NCI-H187 (cell line): Measurements from ENCODE around the gene PRKG1.

Source experiments
- DNase-seq, 2 experiments: peaks; one replicate each; lab custom pipeline; 2025; lab: John Stamatoyannopoulos, UW

The PRKG1 gene

DNA sequence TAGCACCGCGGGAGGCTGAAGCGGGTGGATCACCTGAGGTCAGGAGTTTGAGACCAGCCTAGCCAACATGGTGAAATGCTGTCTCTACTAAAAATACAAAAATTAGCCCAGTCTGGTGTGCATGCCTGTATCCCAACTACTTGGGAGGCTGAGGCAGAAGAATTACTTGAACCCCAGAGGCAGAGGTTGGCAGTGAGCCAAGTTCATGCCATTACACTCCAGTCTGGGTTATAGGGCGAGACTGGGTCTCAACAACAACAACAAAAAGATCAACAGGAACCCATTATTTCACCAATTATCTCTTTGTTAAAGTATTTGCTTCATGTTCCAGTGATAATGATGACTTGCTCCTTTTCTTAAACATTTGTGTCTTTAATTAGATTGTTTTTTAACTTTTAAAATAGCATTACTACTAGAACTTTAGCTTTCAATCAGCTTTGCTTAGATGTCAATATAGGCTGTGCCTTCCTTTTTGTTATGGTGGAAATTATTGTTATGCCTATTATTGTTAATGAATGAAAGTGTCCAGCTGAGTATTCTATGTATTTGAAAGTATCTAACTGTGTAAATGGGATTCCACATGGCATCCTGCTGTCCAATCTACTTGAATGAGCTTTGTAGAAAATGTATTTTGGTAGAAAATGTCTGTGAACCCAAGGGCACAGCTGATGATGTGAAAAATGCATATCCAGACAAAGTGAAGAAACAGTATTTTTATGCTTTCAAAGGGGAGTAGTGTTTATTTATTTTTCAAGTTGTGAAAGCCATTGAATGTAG lies 686.8 kb downstream of the PRKG1 start:
- DNase-seq = no peak

DNA sequence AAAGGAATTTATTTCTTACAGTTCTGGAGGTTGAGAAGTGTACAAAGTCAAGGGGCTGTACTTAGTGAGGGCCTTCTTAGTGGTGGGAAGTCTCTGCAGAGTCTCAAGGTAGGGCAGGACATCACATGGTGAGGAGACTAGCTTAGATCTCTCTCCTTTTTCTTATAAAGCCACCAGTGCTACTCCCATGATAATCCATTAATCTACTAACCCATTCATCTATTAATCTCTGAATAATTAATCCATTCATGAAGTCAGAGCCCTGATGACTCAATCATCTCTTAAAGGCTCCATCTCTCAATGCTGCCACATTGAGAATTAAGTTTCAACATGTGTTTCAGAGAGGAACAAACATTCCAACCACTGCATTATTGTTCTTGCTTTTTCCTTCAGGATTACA lies 689.5 kb downstream of the PRKG1 start:
- DNase-seq = no peak

DNA sequence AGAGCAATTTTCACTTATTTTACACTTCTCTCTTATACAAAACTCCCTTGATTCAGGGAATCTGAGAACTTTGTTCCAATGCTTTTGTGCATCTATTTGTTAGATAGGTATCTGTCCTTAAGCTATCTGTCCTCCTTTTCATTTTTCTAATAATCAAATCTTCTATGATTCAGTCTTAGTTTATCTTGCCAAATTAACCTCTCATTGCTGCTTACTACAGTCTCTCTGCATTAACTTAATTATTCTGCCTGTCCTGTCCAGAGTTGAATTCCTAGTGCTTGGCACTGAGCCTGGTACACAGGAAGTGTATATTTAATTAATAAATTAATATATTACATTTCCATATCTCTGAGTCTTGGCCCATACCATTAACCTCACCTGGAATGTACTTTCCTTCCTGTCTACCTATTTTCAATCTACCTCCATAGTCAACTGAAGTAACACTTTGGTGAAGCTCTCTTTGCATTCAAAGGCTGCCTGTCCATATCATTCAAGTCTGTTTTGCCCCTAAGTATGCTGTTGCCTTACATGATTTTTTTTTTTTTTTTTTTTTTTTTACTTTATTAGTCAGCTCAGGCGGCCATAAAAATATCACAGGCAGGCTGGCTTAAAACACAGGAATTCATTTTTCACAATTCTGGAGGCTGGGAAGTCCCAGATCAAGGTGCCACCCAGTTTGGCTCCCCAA lies 691.1 kb downstream of the PRKG1 start:
- DNase-seq = no peak

DNA sequence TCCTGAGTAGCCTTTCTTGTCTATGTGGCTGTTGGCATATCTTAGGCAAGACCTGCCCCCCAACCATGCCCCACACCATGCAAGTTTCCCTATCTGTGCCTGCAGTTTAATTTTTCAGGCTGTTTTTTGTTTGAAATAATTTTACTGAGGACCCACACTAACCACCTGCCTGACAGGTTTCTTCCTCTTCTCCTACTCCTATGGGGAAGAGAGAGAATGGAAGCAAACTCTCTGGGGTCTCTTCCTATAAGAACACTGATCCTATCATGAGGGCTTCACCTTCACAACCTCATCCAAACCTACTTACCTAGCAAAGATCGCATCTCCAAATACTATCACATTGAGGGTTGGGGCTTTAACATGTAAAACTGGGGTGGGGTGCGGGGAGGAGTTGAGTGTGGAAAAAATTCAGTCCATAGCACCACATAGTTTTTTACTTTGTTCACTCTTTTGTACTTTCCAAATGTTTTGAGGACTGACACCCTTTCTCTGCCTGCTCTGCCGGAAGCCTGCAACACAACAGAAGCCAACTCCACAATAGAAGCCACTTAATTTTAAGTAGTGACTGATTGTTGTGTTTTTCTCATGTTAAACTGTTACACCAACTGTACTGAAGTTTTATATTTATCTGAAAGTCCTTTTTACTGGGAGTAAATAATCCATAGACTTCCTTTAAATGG lies 692.3 kb downstream of the PRKG1 start:
- DNase-seq = no peak

DNA sequence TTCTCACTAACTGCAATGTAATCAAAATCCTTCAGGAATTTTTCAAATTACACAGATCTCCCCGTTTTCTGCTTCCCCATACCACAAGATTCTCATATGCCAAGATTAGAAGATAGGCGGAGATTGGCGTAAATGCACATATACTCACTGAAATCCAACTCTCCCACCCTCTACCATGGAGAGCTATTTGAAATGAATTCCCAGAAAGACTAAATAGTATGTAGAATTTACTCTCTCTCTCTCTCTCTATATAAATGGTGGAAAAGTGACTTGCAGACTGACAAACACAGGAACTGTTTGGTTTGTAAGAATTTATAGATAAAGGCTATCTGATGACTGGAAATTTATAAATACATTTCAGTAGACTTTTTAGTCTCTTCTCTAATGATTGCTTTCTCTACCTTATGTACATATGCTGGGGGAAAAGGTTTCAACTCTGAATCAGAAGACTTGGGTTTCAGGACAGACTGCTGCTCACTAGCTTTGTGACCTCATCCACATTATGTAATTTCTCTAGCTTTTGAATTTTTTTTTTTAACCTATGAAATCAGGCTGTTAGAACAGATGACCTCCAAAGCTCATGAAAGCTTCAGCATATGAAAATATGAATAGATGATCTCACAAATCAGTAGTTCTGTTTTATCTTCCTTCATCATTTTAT lies 692.9 kb downstream of the PRKG1 start:
- DNase-seq = no peak

DNA sequence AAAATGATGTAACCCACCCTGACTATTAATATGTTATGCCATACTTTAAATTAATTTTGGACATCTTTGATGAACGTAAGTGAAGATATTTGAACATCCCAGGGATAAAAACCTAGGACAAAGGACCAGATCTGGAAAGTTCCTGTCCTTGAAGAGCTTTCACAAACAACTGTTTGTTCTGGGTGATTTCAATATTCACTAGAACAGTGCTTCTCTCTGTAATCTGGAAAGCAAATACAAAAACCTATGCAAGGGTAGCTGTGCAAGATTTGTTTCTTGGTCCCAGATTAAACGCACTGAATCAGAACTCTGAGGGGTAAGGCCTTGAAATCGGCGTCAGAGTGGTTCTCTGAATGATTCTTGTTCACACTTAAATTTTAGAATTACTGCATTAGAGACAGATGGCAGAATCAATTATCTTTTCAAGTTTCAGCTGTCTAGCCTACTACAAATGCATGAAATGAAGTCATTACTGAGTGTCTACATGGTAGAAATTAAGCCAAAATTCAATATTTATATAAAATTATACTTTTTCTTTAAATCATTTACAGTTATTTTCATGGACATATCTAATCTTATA lies 694.7 kb downstream of the PRKG1 start:
- no peak for DNase-seq

DNA sequence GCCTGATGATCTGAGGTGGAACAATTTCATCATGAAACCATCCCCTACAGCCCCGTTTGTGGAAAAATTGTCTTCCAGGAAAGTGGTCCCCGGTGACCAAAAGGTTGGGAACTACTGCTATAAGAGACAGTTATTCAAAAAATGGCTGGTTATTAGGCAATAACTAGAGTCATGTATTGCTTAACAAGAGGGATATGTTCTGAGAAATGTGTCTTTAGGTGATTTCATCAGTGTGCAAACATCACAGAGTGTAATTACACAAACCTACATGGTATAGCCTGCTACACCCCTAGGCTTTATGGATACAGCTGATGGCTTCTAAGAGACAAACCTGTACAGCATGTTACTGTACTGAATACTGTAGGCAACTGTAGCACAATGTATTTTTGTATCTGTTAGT lies 696.4 kb downstream of the PRKG1 start:
- no peak for DNase-seq

DNA sequence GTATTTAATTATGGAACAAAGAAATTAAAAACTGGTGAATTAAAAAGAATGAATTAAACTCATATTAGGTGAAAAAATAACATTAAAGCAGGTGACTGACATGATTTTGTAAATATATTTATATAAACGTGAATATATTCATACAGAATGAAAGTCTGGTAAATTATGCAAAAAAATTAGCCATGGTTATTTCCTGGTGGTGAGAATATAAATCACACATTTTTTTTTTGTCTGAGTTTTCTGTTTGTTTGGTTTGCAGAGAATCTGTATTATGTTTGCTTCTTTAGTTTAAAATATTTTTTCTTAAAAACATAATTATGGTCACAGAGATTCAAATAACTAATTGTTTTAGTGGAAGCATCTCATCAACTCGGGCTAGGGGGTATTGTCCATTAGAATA lies 698.1 kb downstream of the PRKG1 start:
- DNase-seq = no peak

DNA sequence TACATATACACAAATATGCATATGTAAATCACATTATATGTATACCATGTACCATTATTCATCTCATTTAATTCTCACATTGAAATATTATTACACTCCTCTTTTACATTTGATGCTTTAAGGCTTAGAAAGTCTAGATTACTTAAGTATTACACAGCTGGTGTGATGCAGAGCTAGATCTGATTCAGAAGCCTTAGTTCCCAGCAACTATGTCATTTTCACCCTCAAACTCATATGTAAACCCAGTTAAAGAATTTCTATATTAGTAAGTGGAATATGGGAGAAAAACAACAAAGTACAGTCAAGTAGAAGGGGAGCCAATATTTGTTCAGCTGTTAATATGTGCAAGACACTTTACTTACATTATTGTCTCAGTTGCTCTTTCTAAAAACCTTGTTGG lies 699.4 kb downstream of the PRKG1 start:
- DNase-seq = no peak

DNA sequence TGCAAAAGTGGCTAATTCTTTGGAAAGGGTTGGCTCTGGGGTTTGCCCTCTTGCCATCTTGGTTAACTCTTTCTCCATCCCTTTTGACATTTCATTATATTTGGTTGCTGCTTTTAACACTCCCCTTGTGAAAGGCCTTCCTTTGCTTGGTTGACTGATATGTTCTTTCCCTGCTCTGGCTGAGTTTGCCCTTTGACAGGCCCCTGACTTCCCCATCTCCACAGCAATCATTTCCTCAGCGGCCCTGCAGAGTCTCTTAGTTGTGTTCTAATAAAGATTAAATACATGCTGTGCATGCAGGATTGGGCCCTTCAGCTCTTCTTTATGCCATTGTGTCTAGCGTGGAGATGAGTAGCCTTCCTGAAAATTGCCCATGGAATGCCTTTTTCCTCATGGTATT lies 709.7 kb downstream of the PRKG1 start:
- no peak for DNase-seq

DNA sequence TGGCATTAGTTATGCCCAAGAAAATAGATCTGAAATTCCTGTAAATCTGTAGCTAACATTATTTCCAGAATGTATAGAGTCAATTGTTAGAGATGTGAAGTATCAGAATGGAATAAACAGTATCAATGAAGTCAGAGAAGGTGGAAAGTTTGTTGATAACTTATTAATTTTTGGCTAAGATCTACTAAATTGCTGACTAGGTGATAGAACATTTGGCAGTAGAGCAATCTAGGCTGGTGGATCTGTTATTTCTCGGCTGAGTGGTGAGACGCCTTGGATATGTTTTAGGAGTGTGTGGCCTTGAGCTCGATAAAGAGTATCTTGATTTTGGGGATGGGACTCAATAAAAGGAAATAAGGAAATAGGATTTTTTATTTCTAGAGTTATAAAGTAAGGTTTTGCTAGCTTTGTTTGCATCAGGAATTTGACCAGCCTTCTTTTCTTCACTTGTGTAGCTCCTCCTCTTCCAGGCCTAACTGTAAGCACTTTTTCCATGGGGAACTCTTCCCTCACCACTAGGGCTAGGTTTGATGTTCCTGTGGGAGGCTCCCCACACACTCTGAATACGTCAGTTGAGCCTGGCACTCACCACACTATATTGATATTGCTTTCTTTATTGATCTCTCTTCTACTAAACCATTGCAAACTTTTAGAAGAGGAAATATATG lies 711.9 kb downstream of the PRKG1 start:
- no peak for DNase-seq

DNA sequence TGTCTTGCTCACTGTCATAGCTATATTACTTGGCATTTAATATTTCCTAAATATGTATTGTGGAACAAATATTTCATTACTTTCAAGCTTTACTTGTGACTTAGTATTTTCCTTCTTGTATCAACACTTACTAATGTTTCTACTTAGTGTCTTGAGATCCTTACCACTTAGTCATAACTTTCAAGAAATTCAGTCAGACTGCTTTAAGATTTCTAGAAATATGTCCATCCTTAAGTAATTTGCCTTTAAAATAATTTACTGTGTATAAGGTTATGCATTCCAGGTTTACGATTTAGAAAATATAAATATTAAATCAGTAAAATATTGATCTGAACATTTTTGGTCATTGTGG lies 712.4 kb downstream of the PRKG1 start:
- DNase-seq = no peak

DNA sequence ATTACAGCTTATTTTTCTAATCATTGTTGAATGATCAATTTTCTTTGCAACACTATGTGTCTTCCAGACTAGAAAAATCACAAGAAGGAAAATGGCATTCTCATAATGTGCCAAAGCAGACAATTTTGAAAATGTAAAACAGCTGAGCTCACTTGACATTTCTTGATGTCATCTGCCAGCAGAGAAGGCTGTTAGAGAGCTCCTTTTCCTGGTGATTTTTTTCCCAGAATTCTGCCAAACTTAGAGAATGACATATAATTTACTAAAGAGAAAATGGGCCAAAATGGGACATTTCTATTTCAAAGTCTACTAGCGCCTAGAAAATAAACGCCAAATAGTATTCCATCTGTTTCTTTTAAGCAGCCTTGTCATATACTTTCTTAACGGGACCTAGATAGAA lies 714.0 kb downstream of the PRKG1 start:
- no peak for DNase-seq

DNA sequence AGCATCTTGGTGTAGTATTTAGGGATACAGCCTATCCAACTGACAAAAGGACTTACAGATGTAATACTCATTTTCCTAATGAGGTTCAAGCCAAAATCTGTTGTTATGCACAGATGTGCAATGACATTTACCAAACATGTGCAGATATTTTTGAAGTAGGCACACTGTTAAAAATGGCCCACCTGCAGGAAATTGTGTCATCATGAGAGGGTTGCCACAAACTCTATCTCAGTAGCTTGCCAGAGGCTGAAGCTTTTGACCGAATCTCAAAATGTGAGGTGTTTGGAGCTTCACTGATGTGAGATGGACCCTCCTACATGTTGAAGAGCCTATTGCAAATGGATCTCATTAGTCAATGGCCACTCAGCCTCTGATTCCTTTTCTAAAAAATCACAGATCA lies 714.8 kb downstream of the PRKG1 start:
- DNase-seq = no peak

DNA sequence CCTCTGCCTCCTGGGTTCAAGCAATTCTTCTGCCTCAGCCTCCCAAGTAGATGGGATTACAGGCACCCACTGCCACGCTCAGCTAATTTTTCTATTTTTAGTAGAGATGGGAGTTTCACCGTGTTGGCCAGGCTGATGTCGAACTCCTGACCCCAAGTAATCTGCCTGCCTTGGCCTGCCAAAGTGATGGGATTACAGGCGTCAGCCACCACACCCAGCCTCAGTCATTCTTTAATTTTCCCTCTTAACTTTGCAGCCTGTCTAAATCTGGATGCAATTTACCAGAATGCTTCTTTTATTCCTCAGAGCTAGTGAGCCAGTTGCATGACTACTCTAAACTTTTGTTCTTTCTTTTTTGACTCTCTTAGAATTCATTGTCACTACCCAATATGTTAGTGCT lies 715.6 kb downstream of the PRKG1 start:
- DNase-seq = no peak

DNA sequence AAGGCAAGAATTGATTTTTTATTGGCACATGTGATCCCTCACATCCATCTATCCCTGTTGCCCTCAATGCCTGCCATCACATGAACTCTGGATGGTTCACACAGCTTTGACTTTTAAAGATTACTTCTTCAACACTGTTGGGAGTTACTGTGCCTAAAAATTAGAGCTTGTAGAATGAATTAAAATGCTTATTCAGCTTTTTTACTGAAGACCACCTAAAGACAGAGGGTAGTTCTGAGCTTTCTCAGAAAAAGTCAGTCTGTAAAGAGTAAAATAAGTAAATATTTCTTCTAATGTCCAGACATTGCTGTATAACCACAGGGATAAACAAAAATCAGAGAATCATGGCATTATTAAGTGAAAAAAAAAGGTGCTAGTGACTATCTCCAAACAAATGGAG lies 718.4 kb downstream of the PRKG1 start:
- no peak for DNase-seq

DNA sequence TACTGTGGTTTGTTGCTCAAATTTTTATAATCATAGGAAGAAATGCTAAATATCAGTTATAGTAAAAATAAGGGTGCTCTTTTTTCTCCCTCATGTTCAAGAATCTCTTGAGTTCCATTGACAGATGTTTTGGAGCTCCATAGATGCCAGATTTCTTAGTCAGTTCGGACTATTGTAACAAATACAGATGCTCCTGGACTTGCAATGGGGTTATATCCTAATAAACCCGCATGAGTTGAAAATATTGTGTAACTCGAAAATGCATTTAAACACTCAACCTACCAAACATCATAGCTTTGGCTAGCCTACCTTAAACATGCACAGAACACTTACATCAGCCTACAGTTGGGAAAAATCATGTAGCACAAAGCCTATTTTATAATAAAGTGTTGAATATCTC lies 725.8 kb downstream of the PRKG1 start:
- no peak for DNase-seq

DNA sequence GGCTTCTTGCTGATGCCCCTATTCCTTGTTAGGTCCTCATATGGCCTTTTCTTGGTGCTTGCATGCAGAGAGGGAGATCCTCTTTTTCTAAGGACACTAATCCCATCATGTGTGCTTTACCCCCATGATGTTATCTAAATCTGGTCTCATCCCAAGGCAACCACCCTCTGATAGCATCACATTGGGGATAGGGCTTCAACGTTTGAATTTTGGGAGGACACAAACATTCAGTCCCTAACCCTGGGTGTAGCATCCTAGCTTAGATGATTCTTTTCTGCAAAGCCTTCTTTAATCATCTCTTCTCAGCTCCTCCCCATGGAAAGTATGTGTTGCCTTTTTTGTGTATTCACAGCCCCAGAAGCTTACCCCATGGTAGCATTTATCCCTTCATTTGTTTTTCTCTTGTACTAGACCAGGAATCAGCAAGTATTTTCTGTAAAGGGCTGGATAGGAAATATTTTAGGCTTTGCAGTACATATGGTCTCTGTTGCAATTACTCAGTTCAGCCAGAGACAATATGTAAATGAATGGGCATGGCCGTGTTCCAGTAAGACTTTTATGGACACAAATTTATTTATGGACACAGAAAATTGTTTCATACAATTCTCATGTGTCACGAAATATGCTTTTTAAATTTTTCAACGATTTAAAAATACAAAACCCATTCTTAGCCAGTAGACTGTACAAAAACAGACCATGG lies 726.6 kb downstream of the PRKG1 start:
- DNase-seq = no peak

DNA sequence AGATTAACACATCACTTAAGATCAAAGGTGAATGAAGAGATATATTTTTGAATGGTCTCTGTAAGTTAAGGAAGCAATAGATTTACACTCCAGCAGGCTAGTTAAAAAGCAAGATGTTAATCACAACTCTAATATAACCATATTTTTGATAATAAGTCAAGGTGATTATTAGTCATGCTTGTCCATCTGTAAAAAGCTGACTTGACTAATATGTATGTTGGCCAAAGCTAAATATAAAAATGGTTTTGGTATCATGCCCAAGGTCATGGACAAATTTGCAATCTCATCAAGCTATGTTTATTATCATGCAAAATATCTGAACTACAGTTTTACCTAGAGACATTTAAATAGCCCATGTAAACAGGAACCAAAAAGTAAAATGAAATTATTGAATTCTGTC lies 727.7 kb downstream of the PRKG1 start:
- no peak for DNase-seq

DNA sequence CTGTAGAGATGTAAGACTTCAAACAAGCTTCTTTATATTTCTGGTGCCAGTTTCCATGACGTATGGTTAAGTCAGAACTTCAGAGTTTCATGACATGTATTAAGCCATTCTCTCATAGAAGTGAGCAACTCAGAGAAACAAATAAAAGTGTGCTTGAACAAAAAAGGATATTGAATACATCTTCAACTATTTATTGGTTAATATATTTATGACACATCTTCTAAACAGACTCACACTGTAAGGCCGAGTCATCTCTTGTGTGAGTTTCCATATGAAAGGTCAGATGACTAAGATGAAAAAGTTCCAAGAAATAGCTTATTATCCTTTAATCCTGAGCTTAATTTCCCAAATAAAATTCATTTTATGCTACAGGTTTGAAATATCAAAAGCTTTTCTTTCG lies 730.6 kb downstream of the PRKG1 start:
- no peak for DNase-seq

DNA sequence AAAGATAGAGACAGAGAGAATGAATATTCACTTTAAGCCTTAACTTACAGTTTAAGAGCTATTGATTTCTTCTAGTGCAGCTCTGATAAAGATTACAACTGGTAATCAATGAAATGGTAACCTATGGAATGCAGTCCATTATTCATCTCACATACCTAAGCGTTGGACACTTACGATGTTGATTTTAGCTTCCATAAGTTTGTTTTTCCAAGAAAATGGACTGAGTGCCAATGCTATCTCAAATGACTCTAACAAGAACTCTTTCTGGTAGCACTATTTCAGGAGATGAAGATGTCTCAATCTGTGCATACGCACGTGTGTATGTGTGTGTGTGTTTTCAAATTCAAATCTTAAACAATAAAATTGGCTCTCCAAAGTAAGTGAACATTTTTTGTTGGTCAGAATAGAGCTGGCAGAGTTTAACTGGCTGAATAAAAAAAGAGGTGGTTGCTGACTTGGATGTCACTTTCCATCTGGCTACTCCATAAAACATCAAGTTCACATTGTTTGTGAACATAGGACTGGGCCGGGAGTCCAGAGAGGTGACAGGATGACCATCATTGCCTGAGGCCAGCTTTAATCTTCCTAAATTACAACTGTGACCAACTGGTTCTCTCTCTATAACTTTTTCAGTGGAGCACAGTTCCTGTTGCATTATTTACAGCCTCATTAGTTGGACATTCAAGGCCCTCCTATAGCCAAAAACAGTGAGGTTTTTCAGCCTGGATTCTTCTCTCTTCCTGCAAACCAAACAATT lies 732.0 kb downstream of the PRKG1 start:
- no peak for DNase-seq
